GM18858 (cell line): Measurements from ENCODE around the gene ENPP6.
"Not testable (repeated sequence)": the region's sequence is repeated elsewhere in the genome, so short reads cannot be mapped to it uniquely, and the experiment has no call there.

Experiments
- ATAC-seq: cut with Tn5 transposase; IDR thresholded peaks from one replicate; pipeline ENCODE4 v1.9.1; 2021; ENCODE audit not compliant: unreplicated experiment

ENPP6 gene

DNA sequence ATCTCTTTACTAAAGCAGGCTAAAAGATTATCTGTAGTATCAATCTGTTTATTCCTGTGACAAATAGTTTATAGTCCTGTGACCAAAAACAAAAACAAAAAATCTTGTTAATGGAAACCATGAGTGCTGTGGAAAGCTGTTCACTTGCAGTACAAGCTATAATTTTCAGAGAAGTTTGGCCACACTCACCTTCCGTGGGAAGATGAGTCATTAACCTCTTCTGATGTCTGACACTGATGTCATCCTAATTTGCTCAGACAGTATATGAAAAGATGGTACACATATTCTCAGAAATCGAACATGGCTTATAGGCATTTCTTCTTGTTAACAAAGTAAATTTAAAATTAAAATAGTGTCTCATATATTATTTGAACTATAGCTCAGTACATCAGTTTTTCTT is 19.9 kb upstream of the ENPP6 start:
- ATAC-seq, result no peak

DNA sequence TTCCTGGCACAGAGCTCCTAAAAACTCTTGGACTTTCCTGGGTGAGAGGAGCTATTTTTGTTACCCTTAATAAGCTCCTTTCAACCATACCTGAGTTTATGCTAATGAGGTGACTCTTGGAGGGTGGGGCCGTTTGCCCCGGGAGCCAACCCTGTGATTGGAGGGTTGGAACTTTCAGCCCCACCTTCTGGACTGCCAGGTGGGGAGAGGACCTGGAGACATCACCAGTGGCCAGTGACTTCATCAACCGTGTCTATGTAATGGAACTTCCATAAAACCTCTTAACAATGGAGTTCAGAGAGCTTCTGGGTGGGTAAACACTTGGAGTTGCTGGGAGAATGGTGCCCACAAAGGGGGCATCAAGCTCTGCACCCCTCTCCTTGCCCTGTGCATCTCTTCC is 17.9 kb upstream of the ENPP6 start:
- ATAC-seq, result no peak

DNA sequence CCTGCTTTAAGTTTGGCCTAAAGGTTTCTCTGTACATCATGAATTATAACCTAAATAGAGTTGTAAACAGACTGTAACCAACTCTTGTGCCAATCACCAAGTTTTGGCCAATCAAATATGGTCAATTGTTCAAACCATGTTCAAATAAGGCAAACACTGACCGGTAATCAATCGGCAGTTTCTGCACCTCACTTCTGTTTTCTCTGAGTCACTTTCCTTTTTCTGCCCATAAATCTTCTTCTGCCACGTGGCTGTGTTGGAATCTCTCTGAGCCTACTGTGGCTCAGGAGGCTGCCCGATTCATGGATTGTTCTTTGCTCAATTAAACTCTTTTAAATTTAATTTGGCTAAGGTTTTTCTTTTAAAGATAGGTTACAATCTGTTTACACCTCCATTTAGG is 16.5 kb upstream of the ENPP6 start:
- no peak for ATAC-seq

DNA sequence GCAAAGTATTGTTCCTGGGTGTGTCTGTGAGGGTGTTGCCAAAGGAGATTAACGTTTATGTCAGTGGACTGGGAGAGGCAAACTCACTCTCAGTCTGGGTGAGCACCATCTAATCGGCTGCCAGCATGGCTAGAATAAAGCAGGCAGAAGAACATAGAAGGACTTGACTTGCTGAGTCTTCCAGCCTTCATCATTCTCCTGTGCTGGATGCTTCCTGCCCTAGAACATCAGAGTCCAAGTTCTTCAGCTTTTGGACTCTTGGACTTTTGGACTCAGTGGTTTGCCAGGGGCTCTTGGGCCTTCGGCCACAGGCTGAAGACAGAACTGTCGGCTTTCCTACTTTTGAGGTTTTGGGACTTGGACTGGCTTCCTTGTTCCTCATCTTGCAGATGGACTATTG is 15.3 kb upstream of the ENPP6 start:
- ATAC-seq, result no peak

DNA sequence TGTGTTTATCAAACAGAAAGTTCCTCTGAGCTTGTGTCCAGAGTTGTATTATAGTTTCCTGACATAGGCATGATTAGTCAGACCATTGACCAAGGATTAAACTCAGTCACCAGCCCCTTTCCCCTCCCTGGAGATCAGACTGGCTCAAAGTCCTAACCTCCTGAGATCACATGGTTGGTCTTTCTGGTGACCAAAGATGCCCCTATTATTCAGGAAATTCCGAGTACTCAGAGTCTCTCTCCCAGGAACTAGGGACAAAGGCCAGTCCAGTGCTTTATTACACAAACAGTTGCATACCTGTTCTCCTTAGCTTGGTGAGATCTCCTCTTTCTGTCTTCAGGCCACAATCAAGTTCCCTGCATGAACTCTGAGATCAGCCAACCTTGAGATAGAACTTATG is 14.5 kb upstream of the ENPP6 start:
- ATAC-seq, result no peak

DNA sequence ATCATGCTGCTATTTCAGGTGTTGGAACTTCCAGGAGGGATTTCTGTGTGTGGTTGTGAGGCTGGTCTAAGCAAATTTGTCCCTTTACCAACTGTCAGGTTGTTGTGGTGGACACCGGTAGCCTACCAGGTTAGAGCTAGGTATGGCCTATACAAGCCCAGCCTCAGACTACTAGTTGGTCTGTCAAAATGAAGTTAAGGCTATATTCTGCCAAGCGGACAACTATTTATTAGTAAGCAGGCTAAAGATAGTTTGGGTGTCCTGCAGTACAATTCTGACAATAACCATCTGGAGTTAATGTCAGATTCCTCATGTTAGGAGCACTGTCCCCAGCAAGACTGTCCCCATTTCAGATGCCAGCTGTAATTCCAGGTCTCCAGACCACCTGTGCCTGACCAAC is 13.9 kb upstream of the ENPP6 start:
- ATAC-seq, result no peak

DNA sequence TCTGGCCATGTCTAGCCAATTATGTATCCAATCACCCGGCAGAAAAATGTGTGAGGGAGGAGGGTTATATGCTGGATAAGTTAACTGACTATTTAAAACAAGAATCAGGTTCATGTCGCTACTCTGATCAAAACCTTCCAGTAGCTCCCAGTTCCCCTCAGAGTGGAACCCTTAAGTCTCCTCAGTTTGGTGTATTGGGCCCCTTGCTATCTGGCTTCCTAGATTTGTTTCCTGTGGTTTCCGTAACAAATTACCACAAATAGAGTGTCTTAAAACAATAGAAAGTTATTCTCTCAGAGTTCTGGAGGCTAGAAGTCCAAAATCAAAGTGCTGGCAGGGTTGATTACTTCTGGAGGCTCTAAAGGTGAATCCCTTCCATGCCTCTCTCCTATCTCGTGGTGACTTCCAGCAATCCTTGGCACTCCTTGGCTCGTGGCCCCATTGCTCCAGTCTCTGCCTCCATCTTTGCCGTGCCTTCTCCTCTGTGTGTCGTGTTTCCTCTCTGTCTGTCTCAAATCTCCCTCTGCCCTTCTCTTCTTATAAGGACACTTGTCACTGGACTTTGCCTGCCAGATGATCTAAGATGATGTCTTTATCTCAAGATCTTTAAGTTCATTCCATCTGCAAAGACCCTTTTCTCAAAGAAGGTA is 10.5 kb upstream of the ENPP6 start:
- ATAC-seq, result no peak

DNA sequence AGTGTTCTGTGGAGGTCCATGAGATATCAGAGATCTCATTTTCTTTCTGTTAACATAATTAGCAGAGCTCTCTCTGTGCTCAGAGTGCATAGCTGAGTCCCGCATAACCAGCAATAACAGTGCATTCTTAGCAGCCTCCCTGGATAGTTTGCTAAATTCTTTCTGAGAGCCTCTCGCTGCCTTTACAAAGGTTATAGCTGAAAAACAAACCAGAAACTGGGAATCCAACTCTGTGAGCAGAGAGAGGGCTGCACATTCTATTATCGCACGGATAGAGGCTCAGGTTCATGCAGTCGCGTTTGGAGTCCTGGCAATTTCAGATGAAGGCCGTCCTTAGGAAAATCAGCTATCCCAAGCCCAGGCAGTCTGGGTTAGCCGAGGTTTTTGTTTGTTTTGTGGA is 1.2 kb downstream of the ENPP6 start:
- no peak for ATAC-seq

DNA sequence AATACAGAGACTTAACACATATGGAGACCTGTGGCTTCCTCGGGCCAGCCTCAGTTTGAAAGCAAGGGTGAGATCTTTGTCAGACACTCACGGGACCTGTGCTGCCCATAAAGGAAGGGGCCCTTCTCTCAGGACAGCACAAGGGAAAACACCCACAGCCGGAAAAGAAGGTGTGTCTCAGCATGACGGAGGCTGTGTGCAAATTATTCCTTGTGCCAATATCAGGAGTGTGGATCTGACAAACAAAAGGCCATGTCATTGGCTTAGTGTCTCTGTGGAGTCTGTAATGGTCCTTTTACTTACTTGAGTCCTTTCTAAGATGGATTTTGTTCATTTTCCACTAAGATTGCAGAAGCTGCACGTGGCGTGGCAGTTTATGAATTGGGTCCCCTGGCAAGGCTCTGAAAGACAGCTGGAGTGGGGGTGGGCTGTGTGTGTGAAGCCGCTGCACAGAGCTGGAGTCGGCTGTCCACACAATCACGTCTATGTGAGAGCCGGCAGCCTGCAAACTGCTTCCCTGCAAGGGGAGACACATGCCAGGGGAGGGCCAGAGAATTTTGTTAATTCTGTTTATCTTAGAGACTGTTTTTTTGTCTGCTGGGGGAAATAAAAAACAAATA is 1.9 kb downstream of the ENPP6 start:
- no peak for ATAC-seq

DNA sequence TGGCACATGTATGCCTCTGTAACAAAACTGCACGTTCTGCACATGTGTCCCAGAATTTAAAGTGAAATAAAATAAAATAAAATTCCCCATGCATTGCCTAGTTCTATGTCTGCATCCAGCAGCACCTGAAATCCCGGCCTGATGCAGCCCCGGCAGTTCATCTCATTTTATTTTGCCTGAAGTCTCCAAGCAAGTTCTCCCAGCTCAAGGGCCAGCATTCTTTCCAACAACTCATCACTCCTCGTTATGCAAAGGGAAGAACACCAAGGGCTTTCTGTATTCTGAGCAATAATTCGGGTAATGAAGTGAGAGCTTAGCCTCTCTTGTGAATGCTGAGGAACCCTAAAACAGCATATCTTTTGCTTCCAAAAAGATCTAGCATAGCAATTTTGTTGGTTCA is 2.7 kb downstream of the ENPP6 start:
- no peak for ATAC-seq

DNA sequence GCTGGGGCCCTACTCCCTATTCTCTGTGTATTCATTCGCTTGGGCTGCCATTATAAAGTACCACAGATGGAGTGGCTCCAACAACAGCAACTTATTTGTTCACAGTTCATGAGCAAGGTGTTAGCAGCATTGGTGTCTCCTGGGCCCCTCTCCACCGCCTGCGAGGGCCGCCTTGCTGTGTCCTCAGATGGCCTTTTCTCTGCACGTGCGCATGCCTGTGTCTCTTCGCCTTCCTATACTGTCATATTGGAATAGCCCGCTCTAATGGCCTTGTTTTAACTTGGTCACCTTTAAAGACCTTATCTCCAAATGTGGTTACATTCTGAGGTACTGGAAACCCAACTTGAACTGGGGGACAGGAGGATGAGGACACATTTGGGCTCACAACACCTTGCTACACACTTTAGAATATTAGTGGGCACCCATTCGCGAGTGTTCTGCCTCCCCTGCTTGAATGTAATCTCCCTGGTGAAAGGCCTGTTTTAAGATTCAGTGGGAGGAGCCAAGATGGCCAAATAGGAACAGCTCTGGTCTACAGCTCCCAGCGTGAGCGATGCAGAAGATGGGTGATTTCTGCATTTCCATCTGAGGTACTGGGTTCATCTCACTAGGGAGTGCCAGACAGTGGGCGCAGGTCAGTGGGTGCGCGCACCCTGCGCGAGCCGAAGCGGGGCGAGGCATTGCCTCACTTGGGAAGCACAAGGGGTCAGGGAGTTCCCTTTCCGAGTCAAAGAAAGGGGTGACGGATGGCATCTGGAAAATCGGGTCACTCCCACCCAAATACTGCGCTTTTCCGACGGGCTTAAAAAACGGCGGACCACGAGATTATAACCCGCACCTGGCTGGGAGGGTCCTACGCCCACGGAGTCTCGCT is 9.7 kb downstream of the ENPP6 start:
- not testable (repeated sequence) for ATAC-seq

DNA sequence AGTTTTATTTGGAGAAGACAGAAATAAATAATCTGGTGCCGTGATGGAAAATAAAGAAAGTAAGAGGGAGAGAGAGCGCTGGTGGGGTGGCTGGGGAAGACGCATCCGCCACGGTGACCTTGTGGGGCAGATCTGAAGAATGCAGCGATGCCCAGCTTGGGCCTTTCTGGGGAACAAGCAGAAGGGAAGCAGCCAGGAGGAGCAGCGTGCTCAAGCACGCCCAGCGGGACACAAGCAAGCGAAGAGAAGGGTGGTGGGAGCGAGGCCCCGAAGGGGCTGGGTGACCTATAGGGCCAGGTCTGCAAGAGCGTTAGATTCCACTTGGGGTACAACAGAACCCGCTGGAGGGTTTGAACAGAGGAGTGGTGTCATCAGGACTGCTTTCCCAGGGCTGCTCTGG is 12.4 kb downstream of the ENPP6 start:
- no peak for ATAC-seq

DNA sequence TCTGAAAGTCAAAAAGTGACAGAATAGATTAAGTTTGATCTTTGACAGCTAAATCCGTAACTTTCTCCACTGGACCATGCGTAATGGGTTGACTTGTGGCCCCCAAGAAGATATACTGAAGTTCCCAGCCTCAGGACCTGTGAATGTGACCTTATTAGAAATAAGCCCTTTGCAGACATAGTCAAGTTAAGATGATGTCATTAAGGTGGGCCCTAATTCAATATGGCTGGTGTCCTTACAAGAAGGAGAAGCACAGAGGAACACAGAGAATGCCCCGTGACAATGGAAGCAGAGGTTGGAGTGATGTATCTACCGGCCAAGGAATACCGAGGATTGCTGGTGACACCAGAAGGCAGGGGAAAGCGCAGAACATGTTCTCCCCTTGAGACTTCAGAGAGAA is 14.4 kb downstream of the ENPP6 start:
- no peak for ATAC-seq

DNA sequence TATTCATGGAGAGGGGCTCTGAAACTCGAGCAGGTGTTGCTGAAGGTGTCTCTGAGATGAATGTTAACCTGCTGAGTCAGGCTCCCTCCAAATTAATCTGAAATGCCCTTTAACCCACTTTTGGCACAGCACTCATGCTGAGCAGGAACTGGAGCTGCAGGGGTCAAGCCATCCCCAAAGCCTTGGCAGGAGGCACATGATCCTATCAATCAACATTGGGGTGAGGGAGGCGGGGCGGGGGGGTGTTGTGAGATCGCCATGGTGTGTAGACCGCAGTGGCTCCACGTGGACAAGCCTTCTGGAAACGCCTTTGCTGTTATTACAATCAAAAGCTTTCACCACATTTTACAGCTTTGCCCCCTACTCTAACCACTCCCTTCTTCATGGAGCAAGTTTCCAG is 16.5 kb downstream of the ENPP6 start:
- ATAC-seq, result no peak

DNA sequence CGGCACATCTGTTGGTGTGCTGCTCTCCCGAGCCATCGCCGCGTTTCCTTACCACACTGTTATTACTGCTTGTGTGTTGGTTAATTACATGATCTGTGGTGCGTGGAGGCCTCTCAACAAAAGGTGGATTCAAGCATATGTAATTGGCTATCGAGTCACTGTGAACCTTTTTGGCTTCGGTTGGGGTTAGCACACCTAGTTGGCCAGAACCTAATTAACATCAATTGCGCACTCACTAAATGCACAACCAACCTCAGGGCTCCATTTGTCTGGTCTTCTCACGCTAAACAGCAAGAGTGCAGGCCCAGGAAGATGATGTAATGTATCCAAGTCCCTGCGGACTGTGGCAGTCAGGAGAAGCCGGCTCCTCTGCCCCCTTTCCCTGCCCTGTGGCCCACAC is 17.4 kb downstream of the ENPP6 start:
- no peak for ATAC-seq

DNA sequence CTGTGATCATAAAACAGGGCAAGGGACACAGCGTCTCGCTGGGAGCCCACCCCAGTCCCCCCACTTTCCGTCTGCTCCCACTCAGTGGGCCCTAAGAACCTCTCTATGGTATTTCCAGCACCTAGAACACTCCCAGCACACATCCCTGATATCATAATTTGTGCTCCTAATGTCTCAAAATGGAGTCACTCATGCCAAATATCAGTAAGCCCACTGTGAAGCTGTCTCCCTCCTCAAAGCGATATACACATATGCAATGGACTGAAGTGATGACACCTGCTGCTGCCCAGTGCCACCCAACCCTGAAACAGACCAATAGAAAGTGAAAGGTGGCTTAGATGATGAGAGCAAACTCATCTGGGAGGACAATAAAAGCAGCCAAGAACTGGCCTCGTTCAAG is 17.9 kb downstream of the ENPP6 start:
- no peak for ATAC-seq

DNA sequence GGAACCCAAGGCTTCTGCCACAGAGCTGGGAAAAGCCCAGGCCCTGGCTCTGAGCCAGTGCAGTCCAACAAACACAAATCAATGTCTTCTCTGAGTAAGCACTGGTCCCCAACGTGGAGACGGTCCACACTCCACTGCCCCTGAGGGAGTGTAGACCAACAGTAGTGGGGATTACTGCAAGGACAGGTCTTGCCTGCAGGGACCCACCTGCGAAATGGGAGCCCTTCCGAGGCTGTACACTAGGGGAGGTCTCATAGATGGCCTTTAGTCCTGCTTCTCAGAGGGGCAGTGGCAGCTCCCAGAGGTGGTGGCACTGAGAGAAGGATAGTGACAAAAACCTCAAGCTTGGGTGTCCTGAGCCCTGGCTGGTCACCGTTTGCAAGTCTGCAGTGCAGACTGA is 19.5 kb downstream of the ENPP6 start:
- no peak for ATAC-seq

DNA sequence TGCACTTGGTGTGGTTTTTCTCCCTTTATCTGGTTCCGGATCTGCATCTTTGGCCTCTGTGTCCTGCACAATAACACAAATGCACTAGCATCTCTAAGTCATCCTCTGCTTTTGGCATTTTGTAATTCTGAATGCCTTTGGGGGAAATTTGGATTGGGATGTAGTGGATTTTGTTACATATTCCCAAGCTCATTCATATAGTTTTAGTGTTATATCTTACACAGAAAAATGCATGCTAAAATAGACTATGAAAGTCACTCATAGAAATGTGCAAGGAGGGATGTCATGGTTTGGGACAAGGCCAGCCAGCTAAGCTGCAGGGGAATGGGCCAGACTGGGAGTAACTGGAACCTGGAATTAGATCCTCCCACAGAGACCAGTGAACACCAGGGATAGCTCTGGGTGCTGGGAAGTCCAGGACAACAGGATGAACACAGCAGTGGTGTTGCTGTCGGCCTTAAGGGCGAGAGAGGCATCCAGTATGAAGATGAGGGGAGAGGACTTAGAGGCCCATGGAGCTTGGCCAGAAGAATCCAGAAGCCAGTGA is 20.1 kb downstream of the ENPP6 start:
- ATAC-seq, result no peak

DNA sequence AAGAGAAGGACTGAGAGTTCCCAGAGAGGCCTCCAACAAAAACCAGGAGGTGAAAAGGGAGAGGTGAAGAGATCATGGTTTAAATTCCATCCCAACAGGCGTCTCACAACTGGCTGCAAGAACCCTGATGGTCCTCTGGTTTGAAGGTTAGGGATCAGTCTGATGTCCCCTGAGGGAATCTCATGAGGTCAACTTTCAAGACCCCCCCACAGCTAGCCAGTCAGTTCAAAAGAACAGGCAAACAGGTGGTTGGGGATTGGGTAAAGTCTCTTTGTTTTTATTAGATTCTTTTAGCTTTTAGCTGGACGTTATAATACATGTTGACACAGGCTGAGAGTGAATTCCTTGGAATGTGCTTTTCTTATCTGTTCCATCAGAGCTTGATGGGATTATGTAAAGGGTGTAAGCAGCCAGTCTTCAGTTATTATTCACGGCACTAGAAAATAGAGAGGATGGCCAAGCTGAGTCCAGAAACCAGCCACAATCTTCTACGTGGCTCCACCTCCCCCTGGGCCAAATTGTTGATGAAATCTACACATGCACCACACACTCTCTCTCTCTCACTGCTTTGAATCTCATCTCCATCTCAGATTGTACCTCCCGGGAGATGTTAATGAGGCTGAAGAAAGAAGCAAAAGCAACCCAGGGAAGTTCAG is 20.8 kb downstream of the ENPP6 start:
- ATAC-seq, result no peak

DNA sequence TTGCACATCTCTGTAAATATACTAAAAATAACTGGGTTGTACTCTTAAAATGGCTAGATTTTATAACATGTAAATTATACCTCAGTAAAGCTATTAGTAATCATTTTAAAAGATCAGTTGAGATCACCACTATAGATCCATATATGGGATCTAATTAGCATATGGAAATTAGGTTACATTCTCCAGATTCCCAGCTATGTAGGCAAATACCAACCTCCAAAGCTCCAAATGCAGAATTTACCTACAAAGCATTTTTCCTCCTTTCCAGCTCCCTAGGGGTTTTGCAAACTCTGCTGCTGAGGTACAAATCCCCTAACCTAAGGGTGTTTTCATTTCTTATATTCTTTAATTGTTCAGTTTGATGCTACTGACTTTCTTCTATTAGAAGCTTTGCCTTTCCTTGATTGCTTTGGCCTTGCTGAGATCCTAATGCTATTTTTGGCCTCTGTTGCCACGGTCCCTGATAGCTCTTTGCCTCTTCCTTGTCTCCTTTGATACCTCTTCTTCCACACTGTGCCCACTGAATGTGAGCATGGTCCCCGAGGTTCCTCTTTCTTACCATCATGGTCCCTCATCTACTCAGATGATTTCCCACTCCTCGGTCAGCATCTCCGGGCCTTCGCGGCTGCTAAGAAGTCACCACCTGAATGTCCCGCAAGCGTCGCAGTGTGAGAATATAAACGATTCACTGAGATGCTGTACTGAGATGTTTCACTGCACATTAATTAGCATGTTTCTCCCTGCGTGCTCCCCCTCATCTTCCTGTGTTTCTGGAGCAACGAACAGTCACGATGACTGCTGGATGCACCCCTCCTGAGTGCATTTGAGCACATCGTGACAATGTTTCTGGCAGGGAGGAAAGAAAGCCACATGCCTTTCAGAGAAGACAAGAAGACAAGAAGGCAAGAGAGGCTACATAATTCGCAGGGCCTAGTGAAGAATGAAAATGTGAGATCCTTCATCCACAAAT is 23.8 kb downstream of the ENPP6 start:
- no peak for ATAC-seq
